HepG2 (cell line): Measurements from ENCODE around the gene ZXDC. TPM values are rescaled to one million over a fixed set of nuclear protein-coding genes. Genes with fewer than 3 reads are reported as not detected.

Source experiments
- ATAC-seq: fragments of 200-7000 bp; cut with Tn5 transposase; 3 replicates; pipeline ENCODE4 v1.9.1; 2020; ENCODE audit warnings: mild to moderate bottlenecking, moderate library complexity
- BruUV-seq: library from RNA; stranded (reverse); fragments of 400-500 nt; replicated peaks from 2 replicates; lab custom pipeline; 2021; lab: Mats Ljungman, UMichigan
- CTCF ChIA-PET: fragments of 300-600 bp; formaldehyde crosslinking; extraction: SDS; loops from one replicate; lab custom pipeline; 2021; ENCODE audit warnings: low total read pairs, inconsistent platforms, low intra/inter-chr PET ratio; lab: Yijun Ruan, JAX
- POLR2A ChIA-PET: fragments of 350-600 bp; sonication (Branson Sonifier 250); formaldehyde crosslinking; loops from one replicate; lab custom pipeline; 2020; ENCODE audit warnings: antibody characterized with exemption, inconsistent platforms; lab: Yijun Ruan, JAX
- DNase-seq: peaks from one replicate; pipeline ENCODE4 v3.0.0-alpha.2; 2015; ENCODE audit warnings: low spot score
- FAIRE-seq: peaks from 3 replicates; lab custom pipeline; 2011; peaks lifted over from hg19 to GRCh38; lab: Jason Lieb, UNC
- H2AFZ ChIP-seq: one replicate; pipeline ENCODE4 v1.6.1; 2011; ENCODE audit warnings: low read length, inconsistent platforms
- H3K27ac ChIP-seq: fragments of 300-600 bp; 3 replicates; pipeline ENCODE4 v1.8.0; 2011; ENCODE audit warnings: mixed run types, mild to moderate bottlenecking, mixed read lengths, low read length, inconsistent platforms; ENCODE audit not compliant: insufficient read depth; ENCODE audit errors: extremely low read length
- H3K27me3 ChIP-seq, 2 experiments: fragments of 200-600 bp in 1 of 2; 2 replicates in 1 of 2; 3 replicates in 1 of 2; pipeline versions ENCODE4 v1.6.0 to v1.8.0; 2011; ENCODE audit warnings: low read length in 2 of 2, mild to moderate bottlenecking in 2 of 2, moderate library complexity in 2 of 2, inconsistent platforms in 1 of 2; ENCODE audit not compliant: insufficient read depth in 2 of 2, control insufficient read depth in 1 of 2
- H3K36me3 ChIP-seq, 2 experiments: fragments of 200-600 bp in 1 of 2; replicated peaks in 1 of 2; 2 replicates in 1 of 2; 3 replicates in 1 of 2; pipeline versions ENCODE4 v1.5.1 to v1.8.0; 2011; ENCODE audit warnings: low read length in 2 of 2, inconsistent platforms in 1 of 2; ENCODE audit not compliant: insufficient read depth in 2 of 2, control insufficient read depth in 1 of 2
- H3K4me1 ChIP-seq: 2 replicates; pipeline ENCODE4 v1.5.1; 2012; ENCODE audit warnings: low read length, inconsistent platforms; ENCODE audit not compliant: insufficient read depth
- H3K4me2 ChIP-seq: 2 replicates; pipeline ENCODE4 v1.6.0; 2011; ENCODE audit warnings: low read depth, low read length, inconsistent platforms
- H3K4me3 ChIP-seq, 3 experiments: fragments of 200-600 bp in 1 of 3; sonication (generic), shearing (Covaris generic) in 1 of 3; replicated peaks in 1 of 3; 2 replicates each; pipeline ENCODE4 v1.5.1; 2011 to 2016; ENCODE audit warnings: low read length in 3 of 3, inconsistent platforms in 2 of 3, low read depth in 2 of 3, mild to moderate bottlenecking in 2 of 3, control low read depth in 1 of 3, mixed read lengths in 1 of 3; ENCODE audit not compliant: insufficient read depth in 1 of 3
- H3K79me2 ChIP-seq: one replicate; pipeline ENCODE4 v1.6.1; 2011; ENCODE audit warnings: low read length, inconsistent platforms; ENCODE audit not compliant: insufficient read depth
- H3K9ac ChIP-seq: 2 replicates; pipeline ENCODE4 v1.6.0; 2011; ENCODE audit warnings: mild to moderate bottlenecking, low read depth, low read length, inconsistent platforms; ENCODE audit not compliant: insufficient read depth
- H3K9me3 ChIP-seq: 2 replicates; pipeline ENCODE4 v1.5.1; 2012; ENCODE audit warnings: mild to moderate bottlenecking, low read length
- H4K20me1 ChIP-seq: 2 replicates; pipeline ENCODE4 v1.6.0; 2011; ENCODE audit warnings: inconsistent platforms, mild to moderate bottlenecking, low read length, moderate library complexity; ENCODE audit not compliant: insufficient read depth
- ESRRA ChIP-seq: sonication (generic); formaldehyde crosslinking; IDR thresholded peaks from 2 replicates; pipeline ENCODE4 v1.5.1; 2020; ENCODE audit warnings: mild to moderate bottlenecking, low read depth, missing genetic modification reagents
- EZH2 ChIP-seq: conservative IDR thresholded peaks from 2 replicates; pipeline ENCODE4 v1.6.1; 2012; ENCODE audit warnings: mild to moderate bottlenecking, low read depth, low read length, moderate library complexity
- JARID2 ChIP-seq: sonication (generic); formaldehyde crosslinking; IDR thresholded peaks from 2 replicates; pipeline ENCODE4 v1.8.1; 2023; ENCODE audit warnings: missing genetic modification reagents, inconsistent platforms; ENCODE audit not compliant: insufficient replicate concordance
- NCOA1 ChIP-seq: sonication (generic); formaldehyde crosslinking; IDR thresholded peaks from 2 replicates; pipeline ENCODE4 v1.9.0; 2021; ENCODE audit warnings: missing genetic modification reagents
- RARG ChIP-seq: sonication (generic); formaldehyde crosslinking; IDR thresholded peaks from 2 replicates; pipeline ENCODE4 v1.4.0; 2020; ENCODE audit warnings: low read depth, mild to moderate bottlenecking, missing genetic modification reagents
- THAP11 ChIP-seq: IDR thresholded peaks from 2 replicates; pipeline ENCODE4 v1.6.1; 2016; ENCODE audit warnings: missing biosample characterization, missing genetic modification reagents
- ZFX ChIP-seq: sonication (generic); formaldehyde crosslinking; IDR thresholded peaks from 2 replicates; pipeline ENCODE4 v1.4.0; 2020; ENCODE audit warnings: mild to moderate bottlenecking, low read depth, missing genetic modification reagents, moderate library complexity
- ZNF143 ChIP-seq: sonication (generic); formaldehyde crosslinking; IDR thresholded peaks from 2 replicates; pipeline ENCODE4 v1.4.0; 2020; ENCODE audit warnings: missing genetic modification reagents
- ZNF281 ChIP-seq: sonication (generic); formaldehyde crosslinking; IDR thresholded peaks from 2 replicates; pipeline ENCODE4 v1.4.0; 2020; ENCODE audit warnings: missing genetic modification reagents, borderline replicate concordance
- ZNF503 ChIP-seq: sonication (generic); formaldehyde crosslinking; IDR thresholded peaks from 2 replicates; pipeline ENCODE4 v1.4.0; 2020; ENCODE audit warnings: missing genetic modification reagents
- ZNF780A ChIP-seq: sonication (generic); formaldehyde crosslinking; IDR thresholded peaks from 2 replicates; pipeline ENCODE4 v1.8.0; 2022; ENCODE audit warnings: mild to moderate bottlenecking, missing genetic modification reagents, moderate library complexity
- ZSCAN9 ChIP-seq: IDR thresholded peaks from 2 replicates; pipeline ENCODE4 v1.6.1; 2016; ENCODE audit warnings: borderline replicate concordance
- WGBS: methylation state at CpG from one replicate; pipeline ENCODE4 v1.1.6; 2017; ENCODE audit warnings: low lambda C conversion rate; 5-methylcytosine and 5-hydroxymethylcytosine counted together
- in situ Hi-C: cut with HindIII; loops from 2 replicates; pipeline ENCODE4 v1.10.0; 2017; ENCODE audit warnings: low pct_unique_long_range_greater_than_20kb; ENCODE audit not compliant: extremely low pct_ligation_motif_present
- intact Hi-C: fragments of 100-400 bp; cut with micrococcal nuclease; formaldehyde crosslinking; loops from one replicate; pipeline ENCODE4 v1.10.0; 2022; ENCODE audit not compliant: unreplicated experiment
- polyA plus RNA-seq, 8 experiments: library from polyadenylated mRNA; depleted of rRNA in 3 of 8; stranded (reverse) in 7 of 8; unstranded in 1 of 8; fragments of >200 nt; fragmentation: Illumina TruSeq in 4 of 8; extraction: Trizol in 4 of 8; gene quantifications; 2 replicates each; pipeline versions ENCODE4 v1.2.1 to v1.2.3, GENCODE V29; 2011 to 2016; ENCODE audit warnings: low read depth in 4 of 8, missing spikeins in 1 of 8, mixed read lengths in 1 of 8; ENCODE audit not compliant: insufficient read depth in 1 of 8
- total RNA-seq, 5 experiments: library from RNA; depleted of rRNA; stranded (reverse); fragments of >200 nt; fragmentation: Illumina TruSeq; extraction: Trizol; gene quantifications; 2 replicates each; pipeline ENCODE4 v1.2.3, GENCODE V29; 2016; ENCODE audit warnings: low read depth in 1 of 5

ZXDC gene
- total and polyA plus RNA-seq, 2 of the 13 experiments (the other 11 are each of a cell fraction or from before 2014, with no cell fraction given): 17.6 to 21.2 TPM

- TF ChIP-seq ZNF143 (no peak), ZNF780A (CRISPR knock-in tag) (no peak), ZSCAN9 (no peak)
- TF ChIP-seq, all 625 proteins: peak for 2
Measured at GRCh38 chr3:126431103-126431534, 44.6 kb downstream of the ZXDC start (continued).

GRCh38 chr3:126424751-126425150 is 50.9 kb downstream of the ZXDC start:
- intact Hi-C loops (no loop called here), in situ Hi-C loops (no loop called here)
- Histone ChIP-seq H3K9me3 (peaks cover 16% of the 10 kb centered on the region), H3K4me2 (no peak overlapping the region), H3K4me3 (no peak overlapping the region), H4K20me1 (no peaks in the 10 kb centered on the region), H2AFZ (no peak overlapping the region), H3K36me3 (no peaks in the 10 kb centered on the region), H3K27me3 (no peaks in the 10 kb centered on the region), H3K4me1 (peaks cover 11% of the 10 kb centered on the region), H3K27ac (no peak overlapping the region), H3K9ac (no peak overlapping the region), H3K79me2 (no peaks in the 10 kb centered on the region)
- 55% methylated on average over 3 of the region's 3 CpGs for WGBS
- no peak for ATAC-seq
- no TSS peak for BruUV-seq
- no peak for TF ChIP-seq THAP11 (CRISPR knock-in tag)
- ChIA-PET CTCF (no interaction called here), POLR2A (interaction anchor here (0.6 kb wide), 1 partner anchor 31 kb away, joined by 3 read pairs; no protein-coding TSS in a partner anchor)
- DNase-seq: no peak
- FAIRE-seq: no peak

GRCh38 chr3:126424039-126424717 is 51.5 kb downstream of the ZXDC start:
- Histone ChIP-seq H3K79me2 (no peaks in the 10 kb centered on the region), H3K36me3 (no peaks in the 10 kb centered on the region), H3K9ac (no peak overlapping the region), H3K4me3 (no peak overlapping the region), H3K9me3 (peaks cover 16% of the 10 kb centered on the region), H3K27ac (no peak overlapping the region), H3K4me1 (peaks cover 17% of the 10 kb centered on the region), H4K20me1 (no peaks in the 10 kb centered on the region), H3K4me2 (no peak overlapping the region), H3K27me3 (no peaks in the 10 kb centered on the region), H2AFZ (no peak overlapping the region)
- intact Hi-C loops (no loop called here), in situ Hi-C loops (no loop called here)
- CTCF ChIA-PET: no interaction called here
- DNase-seq (no peak), ATAC-seq (no peak), FAIRE-seq (no peak)
- WGBS: 92% methylated on average over 9 of the region's 10 CpGs
- POLR2A ChIA-PET: interaction anchor here (0.6 kb wide), 1 partner anchor 31 kb away, joined by 3 read pairs; no protein-coding TSS in a partner anchor
- BruUV-seq: no TSS peak
- TF ChIP-seq ZNF281 (no peak), EZH2 (no peak), ZNF503 (CRISPR knock-in tag) (no peak), ZFX (CRISPR knock-in tag) (no peak), ESRRA (CRISPR knock-in tag) (no peak), RARG (no peak), JARID2 (CRISPR knock-in tag) (no peak), NCOA1 (CRISPR knock-in tag) (no peak)
